Activated naive CD4-positive, alpha-beta T cell treated with anti-CD3 and anti-CD28 coated beads, Interleukin-2, amount 50 U/mL, for 72 hours (primary cell): ENCODE results near the gene RAP1GAP2. TPM values are rescaled to one million over a fixed set of nuclear protein-coding genes. Genes with fewer than 3 reads are reported as not detected.
A peak's percentile ranks its signal among the peaks of the same experiment; 100 is the strongest.
"Not testable (repeated sequence)": the region's sequence is repeated elsewhere in the genome, so short reads cannot be mapped to it uniquely, and the experiment has no call there.

Source experiments
- ATAC-seq, 2 donors: fragments of 150-1000 bp; cut with Tn5 transposase; 2 replicates each; pipeline ENCODE4 v1.10.0; 2021; ENCODE audit warnings: mild to moderate bottlenecking in 2 of 2, moderate library complexity in 2 of 2
- DNase-seq, 2 donors: peaks; one replicate each; pipeline ENCODE4 v3.0.0; 2021 to 2022; ENCODE audit warnings: low spot score in 2 of 2
- H3K27ac Mint-ChIP-seq, 2 donors: one replicate each; pipeline ENCODE4 v1.8.0; 2022; ENCODE audit warnings: mild to moderate bottlenecking in 2 of 2, mixed read lengths in 2 of 2
- H3K36me3 Mint-ChIP-seq, 2 donors: one replicate each; pipeline ENCODE4 v1.8.0; 2022; ENCODE audit warnings: mixed read lengths in 2 of 2
- H3K9me3 Mint-ChIP-seq, 2 donors: one replicate each; pipeline ENCODE4 v1.8.0; 2022; ENCODE audit warnings: mixed read lengths in 2 of 2
- total RNA-seq, 2 donors: library from RNA; stranded (reverse); gene quantifications; one replicate each; pipeline ENCODE4 v1.2.3, GENCODE V29; 2022

The RAP1GAP2 gene
- total RNA-seq, 2 donors from 2014 or later = 0.29 to 0.50 TPM

DNA sequence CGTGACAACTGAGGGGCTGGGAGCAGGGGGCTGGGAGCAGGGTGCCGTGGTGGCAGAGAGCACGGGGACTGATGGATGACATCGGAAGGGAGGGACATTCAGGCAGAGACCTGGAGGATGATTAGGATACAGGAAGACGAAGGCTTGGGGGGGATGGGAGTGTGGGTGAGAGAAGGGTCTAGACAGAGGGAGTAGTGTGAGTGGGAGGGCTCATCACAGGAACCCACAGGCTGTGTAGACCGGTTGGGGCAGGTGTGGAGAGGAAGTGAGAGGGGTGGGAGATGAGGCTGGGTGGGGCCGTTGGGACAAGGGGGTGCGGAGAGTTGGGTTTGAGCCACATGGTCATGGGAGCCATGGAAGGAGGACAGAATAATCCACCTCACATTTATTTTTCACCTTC, 83.8 kb downstream of the RAP1GAP2 start:
- Mint-ChIP-seq H3K36me3 (no peaks in the 10 kb centered on the region), H3K27ac (no peak overlapping the region), H3K9me3 (no peaks in the 10 kb centered on the region)
- no peak for ATAC-seq
- DNase-seq = no peak

- H3K36me3 Mint-ChIP-seq = no peaks in the 10 kb centered on the region
Observed at GRCh38 chr17:2881295-2881694, 85.1 kb downstream of the RAP1GAP2 start.

GRCh38 chr17:2883544-2884213, 87.4 kb downstream of the RAP1GAP2 start:
- Mint-ChIP-seq H3K9me3 (no peaks in the 10 kb centered on the region), H3K36me3 (no peaks in the 10 kb centered on the region), H3K27ac (peak overlapping the region; percentile 34 to 50)
- no peak for ATAC-seq
- DNase-seq = no peak

More at GRCh38 chr17:2881295-2881694, 85.1 kb downstream of the RAP1GAP2 start:
- DNase-seq (no peak), ATAC-seq (no peak)
- H3K9me3 Mint-ChIP-seq = no peaks in the 10 kb centered on the region
- H3K27ac Mint-ChIP-seq = no peak overlapping the region

- H3K9me3 Mint-ChIP-seq = no peaks in the 10 kb centered on the region
- DNase-seq (no peak), ATAC-seq (no peak)
- no peak overlapping the region for H3K27ac Mint-ChIP-seq
- no peaks in the 10 kb centered on the region for H3K36me3 Mint-ChIP-seq
Observed at GRCh38 chr17:2885733-2886132, 89.5 kb downstream of the RAP1GAP2 start.

- H3K9me3 Mint-ChIP-seq = no peaks in the 10 kb centered on the region
- no peak overlapping the region for H3K27ac Mint-ChIP-seq
- no peak for DNase-seq
- no peak for ATAC-seq
- H3K36me3 Mint-ChIP-seq = no peaks in the 10 kb centered on the region
Observed at GRCh38 chr17:2888326-2888725, 92.1 kb downstream of the RAP1GAP2 start.

GRCh38 chr17:2889256-2889655, 93.0 kb downstream of the RAP1GAP2 start:
- Mint-ChIP-seq H3K9me3 (no peaks in the 10 kb centered on the region), H3K36me3 (no peaks in the 10 kb centered on the region), H3K27ac (no peak overlapping the region)
- ATAC-seq = no peak
- DNase-seq = no peak

DNA sequence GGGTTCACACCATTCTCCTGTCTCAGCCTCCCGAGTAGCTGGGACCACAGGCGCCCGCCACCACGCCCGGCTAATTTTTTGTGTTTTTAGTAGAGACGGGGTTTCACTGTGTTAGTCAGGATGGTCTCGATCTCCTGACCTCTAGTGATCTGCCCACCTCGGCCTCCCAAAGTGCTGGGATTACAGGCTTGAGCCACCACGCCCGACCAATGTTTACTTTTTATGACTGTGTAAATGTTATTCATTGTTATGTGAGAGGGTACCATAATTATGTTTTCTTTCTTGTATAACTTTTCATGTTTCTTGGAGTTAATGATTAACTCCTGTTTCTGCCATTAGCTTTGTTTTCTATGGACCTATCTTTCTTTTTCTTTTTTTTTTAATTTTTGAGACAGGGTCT, 94.5 kb downstream of the RAP1GAP2 start:
- DNase-seq, H3K27ac Mint-ChIP-seq, ATAC-seq, H3K9me3 Mint-ChIP-seq, H3K36me3 Mint-ChIP-seq: not testable (repeated sequence)

DNA sequence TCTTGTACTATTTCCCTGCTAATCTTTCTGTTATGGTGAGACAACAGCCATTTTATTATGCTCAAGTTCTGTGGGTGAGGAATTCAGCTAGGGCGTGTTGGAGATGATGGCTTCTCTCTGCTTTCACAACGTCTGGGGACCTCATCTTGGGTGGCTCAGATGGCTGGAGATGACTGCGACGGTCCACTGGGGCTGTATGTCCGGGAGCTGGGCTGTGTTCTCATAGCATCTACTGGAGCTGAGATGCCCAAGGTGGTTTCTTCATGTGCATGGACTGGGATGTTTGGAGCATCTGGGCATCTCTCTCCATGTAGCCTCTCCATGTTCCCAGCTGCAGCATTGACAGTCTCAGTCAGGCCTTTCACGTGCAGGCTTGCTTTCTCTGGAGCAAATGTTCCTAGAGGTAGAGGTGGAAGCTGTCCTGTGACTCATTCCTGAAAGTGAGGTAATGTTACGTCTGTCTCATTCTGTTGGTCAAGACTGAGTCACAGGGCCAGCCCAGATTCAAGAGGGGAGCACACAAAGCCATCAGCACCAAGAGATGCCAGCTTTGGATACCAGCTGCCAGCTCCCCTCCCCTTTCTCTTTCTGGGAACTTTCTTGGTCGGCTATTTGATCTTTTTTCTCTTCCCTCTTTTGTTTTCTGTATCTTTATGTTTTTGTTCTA, 96.2 kb downstream of the RAP1GAP2 start:
- no peak for DNase-seq
- H3K9me3 Mint-ChIP-seq = no peaks in the 10 kb centered on the region
- H3K27ac Mint-ChIP-seq = peak overlapping the region in 1 of 2 donors; percentile 2
- no peaks in the 10 kb centered on the region for H3K36me3 Mint-ChIP-seq
- ATAC-seq = peak; percentile 75 to 99

DNA sequence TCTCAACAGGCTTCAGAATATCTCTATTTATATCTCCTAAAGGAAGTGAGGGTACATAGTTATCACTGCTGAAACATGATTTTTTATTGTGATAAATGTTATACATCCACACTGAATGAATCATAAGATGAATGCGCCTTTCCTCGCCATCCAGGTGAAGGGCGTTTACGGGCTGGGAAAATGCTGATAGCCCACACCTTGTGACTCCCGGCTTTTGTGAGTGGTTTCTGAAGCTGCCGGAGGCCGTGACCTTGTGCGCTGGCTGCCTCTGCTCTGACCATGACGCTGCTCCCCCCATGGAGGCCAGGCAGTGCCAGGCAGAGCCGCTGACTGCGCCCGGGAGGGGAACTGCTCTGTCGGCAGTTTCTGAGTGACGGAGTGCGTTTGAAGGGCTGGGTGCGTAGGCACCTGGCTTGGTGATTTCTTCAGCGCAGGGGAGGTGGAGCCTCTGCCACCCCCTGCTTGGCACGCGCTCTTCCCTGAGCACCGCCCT, 97.2 kb downstream of the RAP1GAP2 start:
- no peak overlapping the region for H3K27ac Mint-ChIP-seq
- ATAC-seq (no peak), DNase-seq (no peak)
- H3K36me3 Mint-ChIP-seq = no peaks in the 10 kb centered on the region
- no peaks in the 10 kb centered on the region for H3K9me3 Mint-ChIP-seq

- ATAC-seq = no peak
- DNase-seq = no peak
- Mint-ChIP-seq H3K27ac (no peak overlapping the region), H3K36me3 (no peaks in the 10 kb centered on the region), H3K9me3 (no peaks in the 10 kb centered on the region)
Observed at GRCh38 chr17:2894782-2895181, 98.5 kb downstream of the RAP1GAP2 start.

- H3K36me3 Mint-ChIP-seq = no peaks in the 10 kb centered on the region
- H3K27ac Mint-ChIP-seq = no peak overlapping the region
- DNase-seq (no peak), ATAC-seq (no peak)
- no peaks in the 10 kb centered on the region for H3K9me3 Mint-ChIP-seq
Observed at GRCh38 chr17:2897605-2898004, 101.4 kb downstream of the RAP1GAP2 start.

- no peak for DNase-seq
- Mint-ChIP-seq H3K27ac (no peak overlapping the region), H3K9me3 (no peaks in the 10 kb centered on the region), H3K36me3 (no peaks in the 10 kb centered on the region)
- ATAC-seq = no peak
Observed at GRCh38 chr17:2898255-2898926, 102.2 kb downstream of the RAP1GAP2 start.

GRCh38 chr17:2899906-2900305, 103.7 kb downstream of the RAP1GAP2 start:
- Mint-ChIP-seq H3K36me3 (no peaks in the 10 kb centered on the region), H3K9me3 (no peaks in the 10 kb centered on the region), H3K27ac (no peak overlapping the region)
- DNase-seq = no peak
- no peak for ATAC-seq

GRCh38 chr17:2900842-2901241, 104.6 kb downstream of the RAP1GAP2 start:
- no peaks in the 10 kb centered on the region for H3K9me3 Mint-ChIP-seq
- ATAC-seq = no peak
- no peak overlapping the region for H3K27ac Mint-ChIP-seq
- no peak for DNase-seq
- peaks cover 0 to 5% of the 10 kb centered on the region in 2 donors for H3K36me3 Mint-ChIP-seq

GRCh38 chr17:2901582-2901981, 105.3 kb downstream of the RAP1GAP2 start:
- Mint-ChIP-seq H3K27ac (no peak overlapping the region), H3K9me3 (no peaks in the 10 kb centered on the region), H3K36me3 (peaks cover 0 to 7% of the 10 kb centered on the region in 2 donors)
- DNase-seq = no peak
- no peak for ATAC-seq

GRCh38 chr17:2902546-2902945, 106.3 kb downstream of the RAP1GAP2 start:
- Mint-ChIP-seq H3K27ac (no peak overlapping the region), H3K9me3 (peaks cover 7% of the 10 kb centered on the region in 2 donors), H3K36me3 (peaks cover 8 to 16% of the 10 kb centered on the region in 2 donors)
- ATAC-seq = no peak
- DNase-seq = no peak

- no peak for DNase-seq
- Mint-ChIP-seq H3K27ac (peak overlapping the region in 1 of 2 donors; percentile 12), H3K36me3 (peaks cover 14 to 25% of the 10 kb centered on the region in 2 donors), H3K9me3 (peaks cover 7 to 12% of the 10 kb centered on the region in 2 donors)
- ATAC-seq = no peak
Observed at GRCh38 chr17:2903193-2903974, 107.1 kb downstream of the RAP1GAP2 start.
